Muscle layer of duodenum (tissue), 2 donors: ENCODE data around the gene CYBA.
A peak's percentile ranks its signal among the peaks of the same experiment; 100 is the strongest.

Source experiments
- H3K27ac ChIP-seq: one replicate; pipeline ENCODE4 v1.7.0; 2013; ENCODE audit warnings: mild to moderate bottlenecking, low read length
- H3K27me3 ChIP-seq: one replicate; pipeline ENCODE4 v1.7.0; 2013; ENCODE audit warnings: low read depth, mild to moderate bottlenecking, control low read depth, low read length
- H3K36me3 ChIP-seq, 2 donors: one replicate each; pipeline ENCODE4 v1.7.0; 2013; ENCODE audit warnings: low read length in 2 of 2, control low read depth in 1 of 2, mild to moderate bottlenecking in 1 of 2; ENCODE audit not compliant: insufficient read depth in 2 of 2, control insufficient read depth in 1 of 2
- H3K4me1 ChIP-seq, 2 donors: one replicate each; pipeline ENCODE4 v1.7.0; 2013; ENCODE audit warnings: low read length in 2 of 2, mild to moderate bottlenecking in 2 of 2, control low read depth in 1 of 2, moderate library complexity in 1 of 2; ENCODE audit not compliant: insufficient read depth in 2 of 2, control insufficient read depth in 1 of 2
- H3K4me3 ChIP-seq, 2 donors: one replicate each; pipeline ENCODE4 v1.7.0; 2013; ENCODE audit warnings: low read length in 2 of 2, low read depth in 1 of 2, mild to moderate bottlenecking in 1 of 2
- H3K9me3 ChIP-seq, 2 donors: one replicate each; pipeline ENCODE4 v1.7.0; 2013; ENCODE audit warnings: low read length in 2 of 2, control low read depth in 1 of 2, mild to moderate bottlenecking in 1 of 2; ENCODE audit not compliant: control insufficient read depth in 1 of 2
- donor health status: healthy.

CYBA gene

GRCh38 chr16:88693420-88694177 lies 42.7 kb upstream of the CYBA start:
- no peak overlapping the region for H3K27ac ChIP-seq
- no peaks in the 10 kb centered on the region for H3K9me3 ChIP-seq
- H3K36me3 ChIP-seq: peaks cover 0 to 32% of the 10 kb centered on the region in 2 donors
- H3K4me1 ChIP-seq: peaks cover 2 to 4% of the 10 kb centered on the region in 2 donors
- H3K27me3 ChIP-seq: peaks cover 15% of the 10 kb centered on the region
- H3K4me3 ChIP-seq: no peak overlapping the region

GRCh38 chr16:88692861-88693260 lies 42.0 kb upstream of the CYBA start:
- H3K4me1 ChIP-seq: peaks cover 2 to 4% of the 10 kb centered on the region in 2 donors
- H3K27ac ChIP-seq: no peak overlapping the region
- peaks cover 19% of the 10 kb centered on the region for H3K27me3 ChIP-seq
- no peaks in the 10 kb centered on the region for H3K9me3 ChIP-seq
- peaks cover 0 to 24% of the 10 kb centered on the region in 2 donors for H3K36me3 ChIP-seq
- H3K4me3 ChIP-seq: no peak overlapping the region

GRCh38 chr16:88691924-88692560 lies 41.2 kb upstream of the CYBA start:
- peaks cover 0 to 16% of the 10 kb centered on the region in 2 donors for H3K36me3 ChIP-seq
- H3K4me1 ChIP-seq: peaks cover 2 to 5% of the 10 kb centered on the region in 2 donors
- no peak overlapping the region for H3K27ac ChIP-seq
- H3K4me3 ChIP-seq: no peak overlapping the region
- H3K9me3 ChIP-seq: no peaks in the 10 kb centered on the region
- H3K27me3 ChIP-seq: peaks cover 19% of the 10 kb centered on the region

DNA sequence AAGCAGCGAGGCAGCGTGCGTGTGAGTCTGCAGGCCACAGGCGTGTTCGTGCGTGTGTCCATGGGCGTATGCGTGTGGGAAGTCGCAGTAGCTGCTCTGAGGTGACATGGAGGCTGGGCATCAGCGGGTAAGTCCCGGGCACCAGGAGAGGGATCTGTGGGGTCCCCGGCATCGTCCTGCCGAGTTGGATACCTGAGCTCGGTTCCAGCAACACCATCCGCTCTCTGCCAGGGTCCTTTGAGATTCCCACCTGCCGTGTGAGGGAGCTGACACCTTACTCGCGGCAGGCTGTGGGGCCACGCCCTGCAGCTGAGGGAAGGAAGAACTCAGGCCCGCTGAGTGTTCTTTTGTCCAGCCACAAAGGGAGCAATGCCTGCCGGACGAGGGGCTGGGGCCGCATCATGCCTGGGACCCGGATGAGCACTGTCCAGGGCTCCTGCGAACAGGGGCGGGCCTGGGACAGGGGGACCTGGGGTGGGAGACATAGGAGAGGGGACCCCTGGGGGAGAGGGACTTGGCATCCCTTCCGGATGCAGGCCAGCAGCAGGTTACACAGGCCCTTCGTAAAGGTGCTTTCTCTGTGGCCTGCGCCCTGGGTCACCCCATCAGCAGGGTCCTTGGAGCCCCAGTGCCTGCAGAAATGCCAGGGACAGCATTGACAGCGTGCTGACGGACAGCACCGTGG lies 40.4 kb upstream of the CYBA start:
- peaks cover 2 to 12% of the 10 kb centered on the region in 2 donors for H3K4me1 ChIP-seq
- H3K9me3 ChIP-seq: no peaks in the 10 kb centered on the region
- peaks cover 19% of the 10 kb centered on the region for H3K27me3 ChIP-seq
- H3K27ac ChIP-seq: no peak overlapping the region
- peaks cover 0 to 8% of the 10 kb centered on the region in 2 donors for H3K36me3 ChIP-seq
- H3K4me3 ChIP-seq: no peak overlapping the region

GRCh38 chr16:88690341-88691128 lies 39.7 kb upstream of the CYBA start:
- H3K4me3 ChIP-seq: no peak overlapping the region
- peaks cover 19% of the 10 kb centered on the region for H3K27me3 ChIP-seq
- peaks cover 0 to 2% of the 10 kb centered on the region in 2 donors for H3K36me3 ChIP-seq

GRCh38 chr16:88688013-88688778 lies 37.3 kb upstream of the CYBA start:
- Histone ChIP-seq H3K27ac (no peak overlapping the region), H3K27me3 (peaks cover 34% of the 10 kb centered on the region), H3K9me3 (no peaks in the 10 kb centered on the region), H3K36me3 (no peaks in the 10 kb centered on the region), H3K4me3 (no peak overlapping the region), H3K4me1 (peaks cover 2 to 23% of the 10 kb centered on the region in 2 donors)

More at GRCh38 chr16:88690341-88691128, 39.7 kb upstream of the CYBA start:
- H3K9me3 ChIP-seq: no peaks in the 10 kb centered on the region
- H3K27ac ChIP-seq: no peak overlapping the region
- H3K4me1 ChIP-seq: peaks cover 2 to 19% of the 10 kb centered on the region in 2 donors

- H3K27ac ChIP-seq: no peak overlapping the region
- no peaks in the 10 kb centered on the region for H3K36me3 ChIP-seq
- peaks cover 2 to 23% of the 10 kb centered on the region in 2 donors for H3K4me1 ChIP-seq
- no peak overlapping the region for H3K4me3 ChIP-seq
- H3K27me3 ChIP-seq: peaks cover 34% of the 10 kb centered on the region
- no peaks in the 10 kb centered on the region for H3K9me3 ChIP-seq
These were observed 36.8 kb upstream of the CYBA start for GRCh38 chr16:88687676-88688012.

DNA sequence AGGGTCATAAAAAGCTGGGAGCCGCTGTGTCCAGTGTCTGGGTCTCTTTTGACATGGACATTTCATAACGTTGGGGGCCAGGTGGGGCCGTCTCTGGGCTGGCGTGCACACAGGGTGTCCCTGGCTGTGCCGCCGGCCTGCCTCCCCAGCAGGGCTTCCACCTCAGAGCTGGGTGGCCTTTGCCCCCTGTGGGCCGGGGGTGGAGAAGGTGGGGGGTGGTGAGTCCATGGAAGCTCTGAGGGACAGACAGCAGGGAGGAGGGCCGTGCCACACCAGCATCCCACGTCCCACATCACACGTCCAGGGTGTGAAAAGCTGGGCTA lies 36.4 kb upstream of the CYBA start:
- Histone ChIP-seq H3K27ac (no peak overlapping the region), H3K27me3 (peaks cover 37% of the 10 kb centered on the region), H3K36me3 (no peaks in the 10 kb centered on the region), H3K4me3 (no peak overlapping the region), H3K4me1 (peaks cover 1 to 25% of the 10 kb centered on the region in 2 donors), H3K9me3 (no peaks in the 10 kb centered on the region)

DNA sequence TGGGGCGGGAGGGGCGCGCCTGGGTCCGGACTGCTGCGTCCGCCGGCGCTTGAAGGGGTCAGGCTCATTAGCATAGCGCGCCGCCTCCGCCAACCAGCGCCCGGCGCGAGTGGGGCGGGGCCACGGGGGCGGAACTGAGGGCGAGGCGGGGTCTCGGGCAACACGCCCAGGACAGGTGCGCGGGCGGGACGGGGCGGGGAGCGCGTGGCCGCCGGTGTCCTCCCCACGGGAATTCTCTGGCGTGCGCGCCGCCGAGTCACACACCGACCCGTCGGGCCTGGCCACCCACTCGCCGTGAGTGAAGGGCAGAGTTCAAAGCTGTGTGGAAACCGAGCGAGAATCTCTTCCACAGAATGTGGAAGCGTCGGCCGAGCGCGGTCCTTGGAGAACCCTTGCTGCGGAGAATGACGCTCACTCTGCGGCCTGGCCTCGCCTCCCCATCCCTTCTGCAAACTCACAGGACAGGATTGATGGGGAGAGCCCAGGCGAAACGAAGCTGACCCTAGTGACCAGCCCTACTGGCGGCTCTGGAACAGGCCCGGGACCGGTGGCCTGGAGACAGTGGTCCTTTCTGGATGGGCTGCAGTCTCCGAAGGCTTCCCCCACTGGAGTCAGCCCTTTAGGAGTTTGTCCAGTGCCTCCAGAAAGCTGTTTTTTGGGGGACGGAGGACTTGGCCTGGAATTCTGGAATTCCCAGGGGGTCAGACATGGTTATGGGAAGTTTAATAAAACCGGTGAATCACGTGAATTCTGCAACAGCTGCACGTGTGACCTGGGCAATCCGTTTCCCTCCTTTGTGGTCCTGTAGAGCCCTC lies 35.8 kb upstream of the CYBA start, which contains the start of gene SNAI3:
Gene SNAI3, minus strand, starts transcription at position 69 of the 815 bp plus-strand sequence. CDS start 101 bp downstream, outside the sequence.
- Histone ChIP-seq H3K27me3 (peaks cover 42% of the 10 kb centered on the region), H3K27ac (no peak within 1 kb of the TSS), H3K4me1 (peaks cover 0 to 29% of the 10 kb centered on the region in 2 donors), H3K36me3 (no peaks in the 10 kb centered on the region), H3K4me3 (peak within 1 kb of the TSS; percentile 44 to 66), H3K9me3 (no peaks in the 10 kb centered on the region)

DNA sequence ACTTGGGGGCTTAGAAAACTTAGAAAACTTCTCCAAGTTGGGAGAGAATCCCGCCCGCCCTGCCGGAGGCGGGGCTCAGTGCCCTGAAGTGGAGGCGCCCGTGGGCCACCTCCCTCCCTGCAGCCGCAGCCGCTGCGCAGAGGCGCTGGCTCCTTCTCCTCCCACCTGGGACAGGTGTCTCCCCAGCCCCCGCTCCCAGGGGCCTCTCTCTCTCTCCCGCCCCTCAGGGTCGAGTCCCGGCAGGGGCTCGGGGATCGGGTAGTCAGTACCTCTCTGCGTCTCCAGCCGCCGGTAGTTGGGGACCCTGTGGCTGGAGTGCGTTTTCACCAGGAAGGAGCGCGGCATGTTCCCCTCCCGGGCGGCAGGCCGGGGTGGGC lies 35.2 kb upstream of the CYBA start:
- Histone ChIP-seq H3K4me3 (peak overlapping the region; percentile 44 to 66), H3K9me3 (no peaks in the 10 kb centered on the region), H3K36me3 (no peaks in the 10 kb centered on the region), H3K27ac (no peak overlapping the region), H3K4me1 (peaks cover 0 to 27% of the 10 kb centered on the region in 2 donors), H3K27me3 (peaks cover 46% of the 10 kb centered on the region)
